Measurements from ENCODE around the gene LYST.
"Not testable (repeated sequence)": the region's sequence is repeated elsewhere in the genome, so short reads cannot be mapped to it uniquely, and the experiment has no call there.

The LYST gene

GRCh38 chr1:235866205-235866912 lies at the start of gene LYST:
TSS of gene LYST (minus strand) at chr1:235866906. CDS start at chr1:235830417, 36,489 bp downstream.
- DNase-seq, result peak; percentile 45

GRCh38 chr1:235915489-235915888 lies 48.8 kb upstream of the LYST start:
- not testable (repeated sequence) for DNase-seq

GRCh38 chr1:235913311-235913710 lies 46.6 kb upstream of the LYST start:
- DNase-seq, result no peak

GRCh38 chr1:235911876-235912275 lies 45.2 kb upstream of the LYST start:
- no peak for DNase-seq

- no peak for DNase-seq
Measured at GRCh38 chr1:235911300-235911662, 44.6 kb upstream of the LYST start.

GRCh38 chr1:235910357-235911299 lies 43.9 kb upstream of the LYST start:
- no peak for DNase-seq

GRCh38 chr1:235908742-235909520 lies 42.2 kb upstream of the LYST start:
- no peak for DNase-seq

- DNase-seq, result no peak
Measured at GRCh38 chr1:235907897-235908240, 41.2 kb upstream of the LYST start.

GRCh38 chr1:235907187-235907896 lies 40.6 kb upstream of the LYST start:
- DNase-seq, result no peak

- no peak for DNase-seq
Measured at GRCh38 chr1:235906436-235906835, 39.7 kb upstream of the LYST start.

GRCh38 chr1:235903809-235904208 lies 37.1 kb upstream of the LYST start:
- DNase-seq, result not testable (repeated sequence)

GRCh38 chr1:235902677-235903542 lies 36.2 kb upstream of the LYST start:
- no peak for DNase-seq

- DNase-seq, result no peak
Measured at GRCh38 chr1:235901461-235901860, 34.8 kb upstream of the LYST start.

- no peak for DNase-seq
Measured at GRCh38 chr1:235898126-235898525, 31.4 kb upstream of the LYST start.

- DNase-seq, result no peak
Measured at GRCh38 chr1:235893840-235894239, 27.1 kb upstream of the LYST start.

- no peak for DNase-seq
Measured at GRCh38 chr1:235892734-235893413, 26.2 kb upstream of the LYST start.

- DNase-seq, result no peak
Measured at GRCh38 chr1:235892202-235892601, 25.5 kb upstream of the LYST start.

- DNase-seq, result no peak
Measured at GRCh38 chr1:235888119-235888643, 21.5 kb upstream of the LYST start.

GRCh38 chr1:235887676-235888075 lies 21.0 kb upstream of the LYST start:
- DNase-seq, result no peak

- no peak for DNase-seq
Measured at GRCh38 chr1:235885655-235886262, 19.1 kb upstream of the LYST start.

Data from NCI-H1694 treated with DMSO at 0.1 percent for 48 hours (cell line).